Astrocyte (in vitro differentiated cells and primary cell): ENCODE results near the gene FHIT. TPM values are rescaled to one million over a fixed set of nuclear protein-coding genes. Genes with fewer than 3 reads are reported as not detected.

Source experiments
- DNase-seq: peaks from one replicate; pipeline ENCODE4 v3.0.0-alpha.2; 2010; ENCODE audit warnings: low read depth
- FAIRE-seq: peaks from 2 replicates; lab custom pipeline; 2011; peaks lifted over from hg19 to GRCh38; lab: Jason Lieb, UNC
- H2AFZ ChIP-seq: 2 replicates; pipeline ENCODE4 v1.6.0; 2012; ENCODE audit warnings: low read depth, low read length, inconsistent platforms
- H3K27ac ChIP-seq: 2 replicates; pipeline ENCODE4 v1.5.1; 2011; ENCODE audit warnings: low read depth, low read length, inconsistent platforms
- H3K27me3 ChIP-seq: 2 replicates; pipeline ENCODE4 v1.6.0; 2011; ENCODE audit warnings: low read length, inconsistent platforms; ENCODE audit not compliant: insufficient read depth
- H3K36me3 ChIP-seq: 2 replicates; pipeline ENCODE4 v1.5.1; 2011; ENCODE audit warnings: low read length, inconsistent platforms; ENCODE audit not compliant: insufficient read depth
- H3K4me1 ChIP-seq: 2 replicates; pipeline ENCODE4 v1.5.1; 2011; ENCODE audit warnings: low read length, inconsistent platforms; ENCODE audit not compliant: insufficient read depth
- H3K4me2 ChIP-seq: 2 replicates; pipeline ENCODE4 v1.6.0; 2012; ENCODE audit warnings: low read length, inconsistent platforms
- H3K4me3 ChIP-seq: 2 replicates; pipeline ENCODE4 v1.5.1; 2011; ENCODE audit warnings: low read depth, mild to moderate bottlenecking, low read length, inconsistent platforms; ENCODE audit not compliant: insufficient read depth
- H3K79me2 ChIP-seq: 2 replicates; pipeline ENCODE4 v1.6.0; 2012; ENCODE audit warnings: mild to moderate bottlenecking, low read length, inconsistent platforms; ENCODE audit not compliant: insufficient read depth
- H3K9ac ChIP-seq: 2 replicates; pipeline ENCODE4 v1.6.0; 2012; ENCODE audit warnings: mild to moderate bottlenecking, low read length, inconsistent platforms
- H3K9me3 ChIP-seq: 2 replicates; pipeline ENCODE4 v1.5.1; 2012; ENCODE audit warnings: low read depth, mild to moderate bottlenecking, low read length, inconsistent platforms; ENCODE audit not compliant: insufficient read depth
- H4K20me1 ChIP-seq: 2 replicates; pipeline ENCODE4 v1.6.0; 2012; ENCODE audit warnings: low read length, inconsistent platforms; ENCODE audit not compliant: insufficient read depth
- H3K27ac Mint-ChIP-seq: one replicate; pipeline ENCODE4 v1.8.0; 2021; ENCODE audit warnings: mild to moderate bottlenecking, mixed read lengths; ENCODE audit not compliant: unreplicated experiment
- H3K27me3 Mint-ChIP-seq: one replicate; pipeline ENCODE4 v1.8.0; 2021; ENCODE audit warnings: low read depth, mixed read lengths; ENCODE audit not compliant: unreplicated experiment
- H3K36me3 Mint-ChIP-seq: one replicate; pipeline ENCODE4 v1.8.0; 2021; ENCODE audit warnings: low read depth, mixed read lengths; ENCODE audit not compliant: unreplicated experiment
- H3K4me1 Mint-ChIP-seq: one replicate; pipeline ENCODE4 v1.8.0; 2021; ENCODE audit warnings: low read depth, mixed read lengths; ENCODE audit not compliant: unreplicated experiment
- H3K4me3 Mint-ChIP-seq: one replicate; pipeline ENCODE4 v1.8.0; 2021; ENCODE audit warnings: mild to moderate bottlenecking, moderate library complexity, mixed read lengths; ENCODE audit not compliant: unreplicated experiment
- H3K9me3 Mint-ChIP-seq: one replicate; pipeline ENCODE4 v1.8.0; 2021; ENCODE audit warnings: mild to moderate bottlenecking, mixed read lengths; ENCODE audit not compliant: unreplicated experiment
- EZH2 ChIP-seq: IDR thresholded peaks from 2 replicates; pipeline ENCODE4 v1.6.1; 2012; ENCODE audit warnings: mild to moderate bottlenecking, low read length, inconsistent platforms; ENCODE audit not compliant: insufficient read depth
- total RNA-seq: library from RNA; stranded (reverse); gene quantifications from 2 replicates; pipeline ENCODE4 v1.2.1, GENCODE V29; 2021
- TF ChIP-seq, protein P1 (sequence below): IDR thresholded peaks from 2 replicates; pipeline ENCODE4 v1.5.1; 2011; ENCODE audit warnings: low read depth, mild to moderate bottlenecking, inconsistent platforms, low read length, moderate library complexity; ENCODE audit not compliant: insufficient read depth

The FHIT gene
- total RNA-seq, 1 donor from 2014 or later: 6.7 TPM

DNA sequence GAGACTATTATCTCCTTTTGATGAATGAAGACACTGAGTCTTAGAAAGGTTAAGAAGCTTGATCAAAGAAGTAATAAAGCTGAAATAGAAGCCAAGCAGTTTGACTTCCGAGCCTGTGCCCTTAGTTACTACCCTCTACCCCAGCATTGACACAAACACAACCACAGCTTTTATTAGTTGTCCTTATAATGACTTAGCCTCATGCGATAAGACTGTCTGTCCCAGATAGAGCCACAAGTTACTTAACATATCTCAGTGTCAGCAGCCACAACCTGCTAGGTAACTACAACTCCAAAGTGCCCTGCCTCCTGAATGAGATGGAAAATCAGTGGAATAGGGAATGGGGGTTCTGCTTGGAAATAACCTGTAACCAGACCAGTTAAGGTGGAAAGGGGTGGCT, 1419.9 kb downstream of the FHIT start:
- H3K27ac ChIP-seq: no peak overlapping the region
- no peak overlapping the region for H3K9ac ChIP-seq
- H3K4me2 ChIP-seq: no peak overlapping the region
- DNase-seq (no peak), FAIRE-seq (no peak)
- no peak overlapping the region for H3K4me3 Mint-ChIP-seq
- H3K27me3 ChIP-seq: no peaks in the 10 kb centered on the region
- TF ChIP-seq, protein P1, sequence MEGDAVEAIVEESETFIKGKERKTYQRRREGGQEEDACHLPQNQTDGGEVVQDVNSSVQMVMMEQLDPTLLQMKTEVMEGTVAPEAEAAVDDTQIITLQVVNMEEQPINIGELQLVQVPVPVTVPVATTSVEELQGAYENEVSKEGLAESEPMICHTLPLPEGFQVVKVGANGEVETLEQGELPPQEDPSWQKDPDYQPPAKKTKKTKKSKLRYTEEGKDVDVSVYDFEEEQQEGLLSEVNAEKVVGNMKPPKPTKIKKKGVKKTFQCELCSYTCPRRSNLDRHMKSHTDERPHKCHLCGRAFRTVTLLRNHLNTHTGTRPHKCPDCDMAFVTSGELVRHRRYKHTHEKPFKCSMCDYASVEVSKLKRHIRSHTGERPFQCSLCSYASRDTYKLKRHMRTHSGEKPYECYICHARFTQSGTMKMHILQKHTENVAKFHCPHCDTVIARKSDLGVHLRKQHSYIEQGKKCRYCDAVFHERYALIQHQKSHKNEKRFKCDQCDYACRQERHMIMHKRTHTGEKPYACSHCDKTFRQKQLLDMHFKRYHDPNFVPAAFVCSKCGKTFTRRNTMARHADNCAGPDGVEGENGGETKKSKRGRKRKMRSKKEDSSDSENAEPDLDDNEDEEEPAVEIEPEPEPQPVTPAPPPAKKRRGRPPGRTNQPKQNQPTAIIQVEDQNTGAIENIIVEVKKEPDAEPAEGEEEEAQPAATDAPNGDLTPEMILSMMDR: no peak
- no peak for TF ChIP-seq EZH2
- no peaks in the 10 kb centered on the region for H3K36me3 ChIP-seq
- H3K4me3 ChIP-seq: no peak overlapping the region
- no peaks in the 10 kb centered on the region for H3K9me3 Mint-ChIP-seq
- H3K27ac Mint-ChIP-seq: no peak overlapping the region
- H3K4me1 ChIP-seq: no peaks in the 10 kb centered on the region
- peaks cover 2% of the 10 kb centered on the region for H3K36me3 Mint-ChIP-seq
- no peaks in the 10 kb centered on the region for H4K20me1 ChIP-seq
- no peaks in the 10 kb centered on the region for H3K9me3 ChIP-seq
- no peaks in the 10 kb centered on the region for H3K4me1 Mint-ChIP-seq
- H2AFZ ChIP-seq: no peak overlapping the region
- no peaks in the 10 kb centered on the region for H3K79me2 ChIP-seq
- no peaks in the 10 kb centered on the region for H3K27me3 Mint-ChIP-seq

DNA sequence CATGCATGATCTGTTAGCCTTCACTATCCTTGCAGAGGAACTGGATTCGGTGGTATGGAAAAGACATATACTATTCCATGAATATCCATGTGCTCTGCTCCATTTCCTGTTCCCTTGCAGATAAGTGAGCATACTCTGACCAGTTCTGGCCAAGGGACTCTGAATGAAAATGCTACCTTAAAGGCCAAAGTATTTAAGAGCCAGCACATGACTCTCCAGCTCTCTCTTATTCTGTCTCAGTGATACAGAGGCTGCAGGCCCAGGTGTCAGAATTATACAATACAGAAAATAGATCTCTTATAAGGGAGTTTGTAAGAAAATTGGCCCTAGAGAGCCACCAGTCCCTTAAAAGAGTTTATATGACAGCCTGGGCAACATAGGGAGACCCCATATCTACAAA, 1421.7 kb downstream of the FHIT start:
- TF ChIP-seq, protein P1: no peak
- no peak for TF ChIP-seq EZH2

DNA sequence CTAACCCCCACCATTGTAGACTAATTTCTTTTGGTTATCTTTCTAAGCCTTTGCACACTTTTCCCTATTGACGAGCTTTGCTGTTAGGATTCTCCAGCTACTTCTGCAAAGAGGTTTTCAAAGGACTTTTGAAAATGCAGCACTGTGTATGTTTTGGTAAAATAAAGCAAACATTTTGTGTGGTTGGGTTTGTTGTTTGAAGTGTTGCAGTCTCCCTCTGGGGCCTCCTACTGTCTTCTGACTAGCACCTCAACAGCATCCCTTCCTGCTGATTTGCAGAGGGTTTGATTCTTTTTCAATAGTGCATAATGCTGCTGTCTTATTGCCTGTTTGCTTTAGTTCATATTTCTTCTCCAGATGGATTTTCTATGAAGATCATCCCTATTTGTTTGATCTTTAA, 1426.4 kb downstream of the FHIT start:
- no peaks in the 10 kb centered on the region for H4K20me1 ChIP-seq
- FAIRE-seq (no peak), DNase-seq (no peak)
- H3K27me3 ChIP-seq: no peaks in the 10 kb centered on the region
- Mint-ChIP-seq H3K27me3 (no peaks in the 10 kb centered on the region), H3K4me1 (peaks cover 6% of the 10 kb centered on the region), H3K4me3 (no peak overlapping the region), H3K27ac (no peak overlapping the region), H3K36me3 (peaks cover 2% of the 10 kb centered on the region), H3K9me3 (peaks cover 3% of the 10 kb centered on the region)
- H3K4me3 ChIP-seq: no peak overlapping the region
- TF ChIP-seq EZH2: no peak
- TF ChIP-seq, protein P1: no peak
- no peak overlapping the region for H3K4me2 ChIP-seq
- H3K79me2 ChIP-seq: no peaks in the 10 kb centered on the region
- no peak overlapping the region for H3K9ac ChIP-seq
- no peak overlapping the region for H2AFZ ChIP-seq
- H3K36me3 ChIP-seq: no peaks in the 10 kb centered on the region
- H3K4me1 ChIP-seq: no peaks in the 10 kb centered on the region
- no peaks in the 10 kb centered on the region for H3K9me3 ChIP-seq
- no peak overlapping the region for H3K27ac ChIP-seq

More for the DNA sequence above, 1421.7 kb downstream of the FHIT start:
- Histone ChIP-seq H3K4me1 (no peaks in the 10 kb centered on the region), H3K27me3 (no peaks in the 10 kb centered on the region), H3K36me3 (no peaks in the 10 kb centered on the region), H3K9ac (no peak overlapping the region), H3K4me2 (no peak overlapping the region), H3K27ac (no peak overlapping the region), H3K4me3 (no peak overlapping the region), H4K20me1 (no peaks in the 10 kb centered on the region), H2AFZ (no peak overlapping the region), H3K79me2 (no peaks in the 10 kb centered on the region), H3K9me3 (no peaks in the 10 kb centered on the region)
- H3K9me3 Mint-ChIP-seq: no peaks in the 10 kb centered on the region
- H3K36me3 Mint-ChIP-seq: peaks cover 2% of the 10 kb centered on the region
- no peak overlapping the region for H3K4me3 Mint-ChIP-seq
- H3K27me3 Mint-ChIP-seq: no peaks in the 10 kb centered on the region
- no peaks in the 10 kb centered on the region for H3K4me1 Mint-ChIP-seq
- no peak overlapping the region for H3K27ac Mint-ChIP-seq
- FAIRE-seq (no peak), DNase-seq (no peak)
